CD4-positive, alpha-beta T cell treated with Interleukin-17A for 1 hour (primary cell): ENCODE results near the gene AKT1S1.
"Not testable (repeated sequence)": the region's sequence is repeated elsewhere in the genome, so short reads cannot be mapped to it uniquely, and the experiment has no call there.

ENCODE experiments used
- DNase-seq: peaks from one replicate; pipeline ENCODE4 v3.0.0-alpha.2; 2020

The AKT1S1 gene

GRCh38 chr19:49833599-49833998 is 43.6 kb downstream of the AKT1S1 start:
- no peak for DNase-seq

- DNase-seq: no peak
Measured at GRCh38 chr19:49832556-49832955, 44.6 kb downstream of the AKT1S1 start.

- DNase-seq: no peak
Measured at GRCh38 chr19:49831592-49831991, 45.6 kb downstream of the AKT1S1 start.

GRCh38 chr19:49830766-49831165 is 46.4 kb downstream of the AKT1S1 start:
- no peak for DNase-seq

- DNase-seq: no peak
Measured at GRCh38 chr19:49829721-49830120, 47.4 kb downstream of the AKT1S1 start.

GRCh38 chr19:49829200-49829599 is 48.0 kb downstream of the AKT1S1 start:
- no peak for DNase-seq

- no peak for DNase-seq
Measured at GRCh38 chr19:49827034-49827433, 50.1 kb downstream of the AKT1S1 start.

GRCh38 chr19:49824662-49825061 is 52.5 kb downstream of the AKT1S1 start:
- no peak for DNase-seq

GRCh38 chr19:49823472-49823871 is 53.7 kb downstream of the AKT1S1 start:
- no peak for DNase-seq

GRCh38 chr19:49820125-49820524 is 57.0 kb downstream of the AKT1S1 start:
- no peak for DNase-seq

- DNase-seq: not testable (repeated sequence)
Measured at GRCh38 chr19:49819452-49820115, 57.6 kb downstream of the AKT1S1 start.
